Caki2 (cell line): ENCODE measurements around the gene PTPRK. TPM values are rescaled to one million over a fixed set of nuclear protein-coding genes. Genes with fewer than 3 reads are reported as not detected.

Source experiments
- DNase-seq: peaks from one replicate; pipeline ENCODE4 v3.0.0-alpha.2; 2015; ENCODE audit warnings: low read depth
- in situ Hi-C: cut with HindIII; loops from 2 replicates; pipeline ENCODE4 v1.10.0; 2016; ENCODE audit warnings: low sequenced_read_pairs, low pct_unique_long_range_greater_than_20kb, mixed read lengths
- total RNA-seq: library from RNA; depleted of rRNA; stranded (reverse); fragments of >200 nt; shearing (Covaris generic); gene quantifications from 2 replicates; pipeline ENCODE4 v1.2.3, GENCODE V29; 2014; ENCODE audit warnings: low replicate concordance

The PTPRK gene
- total RNA-seq, 1 experiment from 2014 or later: 32.6 TPM

DNA sequence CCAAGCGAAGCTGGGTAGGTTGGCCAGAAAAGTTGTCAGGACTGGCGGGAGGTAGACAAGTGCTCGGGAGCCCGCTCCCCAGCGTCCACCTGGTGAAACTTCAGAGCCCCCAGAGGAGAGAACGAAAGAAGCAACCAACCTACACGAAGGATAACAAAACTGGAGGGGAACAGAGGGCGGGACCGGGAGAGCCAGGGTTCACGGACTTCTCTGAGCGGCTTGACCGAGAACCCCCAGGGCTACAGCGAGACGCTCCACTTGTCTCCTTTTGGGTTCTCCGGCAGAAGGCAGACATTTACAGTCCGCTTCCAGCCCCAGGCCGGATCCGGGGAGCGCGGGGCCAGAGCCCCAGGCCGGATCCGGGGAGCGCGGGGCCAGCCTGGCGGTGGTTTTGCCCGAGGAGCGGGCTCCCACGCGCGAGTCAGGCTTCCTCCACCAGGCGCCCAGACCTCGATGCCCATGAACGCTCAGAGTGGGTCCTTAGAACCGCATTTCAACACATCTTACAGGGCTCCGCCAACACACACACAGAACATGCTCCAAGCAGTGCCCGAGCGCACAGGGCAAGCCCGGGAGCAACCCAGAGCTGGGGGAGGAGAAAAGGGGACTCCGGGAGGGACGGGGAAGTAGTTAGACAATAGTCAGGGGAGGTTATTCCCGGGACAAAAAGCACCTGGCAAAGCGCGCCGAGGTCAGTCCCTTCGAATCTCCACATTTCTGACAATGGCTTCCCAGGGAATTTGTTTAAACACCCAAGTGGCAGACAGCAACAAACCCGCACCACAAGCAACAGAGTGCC, 1.1 kb downstream of the PTPRK start:
- in situ Hi-C loops: no loop called here
- DNase-seq: peak; percentile 77

DNA sequence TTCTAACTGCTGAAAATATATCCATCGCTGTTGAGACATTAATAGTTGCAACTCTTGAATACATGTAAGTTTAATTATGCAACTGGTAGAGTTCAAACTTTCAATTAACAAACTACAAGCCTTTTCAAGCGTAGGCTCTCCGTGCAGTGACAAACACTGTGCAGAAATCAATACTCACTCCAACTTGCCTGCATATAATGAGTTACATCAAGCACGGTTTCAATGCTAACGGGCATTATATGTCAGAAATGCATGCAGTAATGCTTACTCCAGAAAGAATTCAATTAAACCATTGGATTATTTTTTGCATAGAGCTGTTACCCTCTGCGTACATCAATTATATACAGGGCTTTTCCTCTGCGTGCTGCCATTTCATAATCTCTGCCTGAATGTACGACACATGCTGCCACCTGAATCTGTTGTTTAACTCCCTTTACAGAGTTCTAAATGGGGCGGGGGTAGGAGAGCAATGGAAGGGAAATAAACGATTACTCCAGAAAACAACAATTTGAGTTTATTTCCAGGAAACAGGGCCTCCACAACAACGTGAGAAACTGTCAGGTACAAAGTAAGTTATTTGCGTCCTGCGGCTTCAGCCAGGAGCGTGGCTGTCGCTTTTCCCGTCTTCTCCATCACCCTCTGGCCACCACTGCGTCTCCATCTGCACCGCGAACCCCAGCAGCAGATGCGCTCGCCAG, 1.8 kb downstream of the PTPRK start:
- in situ Hi-C loops: no loop called here
- DNase-seq: peak; percentile 61

DNA sequence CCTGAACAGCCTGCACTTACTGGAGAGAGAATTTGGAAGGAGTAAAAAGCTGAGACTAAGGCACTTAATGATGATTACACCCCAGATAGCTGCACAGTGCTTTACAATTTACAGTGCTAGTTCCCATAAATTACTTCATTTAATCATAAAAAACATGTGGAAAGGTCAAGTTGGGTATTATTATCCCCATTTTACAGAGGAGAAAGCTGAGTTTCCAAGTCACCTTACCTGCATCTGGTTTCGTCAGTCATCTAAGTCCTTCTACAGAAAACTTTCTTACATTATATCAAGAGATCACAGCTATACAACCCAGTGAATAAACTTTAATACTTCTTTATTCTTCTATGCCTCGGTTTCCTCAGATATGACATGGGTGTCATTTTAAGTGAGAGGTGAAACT, 3.3 kb downstream of the PTPRK start:
- peak; percentile 23 for DNase-seq
- in situ Hi-C loops: no loop called here

DNA sequence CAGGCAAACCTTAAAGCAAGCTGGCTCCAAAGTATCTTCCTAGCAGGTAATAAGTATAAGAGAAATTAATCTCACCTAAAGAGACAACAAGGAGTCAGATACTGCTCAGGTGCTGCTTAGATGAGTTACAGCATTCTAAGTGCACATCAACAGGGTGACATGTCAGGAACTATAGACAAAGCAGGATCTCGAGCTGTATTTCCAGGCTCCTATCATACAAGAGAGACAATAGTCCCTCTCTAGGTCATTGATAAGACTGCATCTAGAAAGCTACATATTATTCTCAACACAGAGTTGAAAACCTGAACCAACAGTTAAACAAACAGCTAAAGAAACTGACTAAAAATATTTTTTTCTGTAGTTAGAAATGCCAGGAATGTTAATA, 3.9 kb downstream of the PTPRK start:
- peak; percentile 68 for DNase-seq
- in situ Hi-C loops: no loop called here

DNA sequence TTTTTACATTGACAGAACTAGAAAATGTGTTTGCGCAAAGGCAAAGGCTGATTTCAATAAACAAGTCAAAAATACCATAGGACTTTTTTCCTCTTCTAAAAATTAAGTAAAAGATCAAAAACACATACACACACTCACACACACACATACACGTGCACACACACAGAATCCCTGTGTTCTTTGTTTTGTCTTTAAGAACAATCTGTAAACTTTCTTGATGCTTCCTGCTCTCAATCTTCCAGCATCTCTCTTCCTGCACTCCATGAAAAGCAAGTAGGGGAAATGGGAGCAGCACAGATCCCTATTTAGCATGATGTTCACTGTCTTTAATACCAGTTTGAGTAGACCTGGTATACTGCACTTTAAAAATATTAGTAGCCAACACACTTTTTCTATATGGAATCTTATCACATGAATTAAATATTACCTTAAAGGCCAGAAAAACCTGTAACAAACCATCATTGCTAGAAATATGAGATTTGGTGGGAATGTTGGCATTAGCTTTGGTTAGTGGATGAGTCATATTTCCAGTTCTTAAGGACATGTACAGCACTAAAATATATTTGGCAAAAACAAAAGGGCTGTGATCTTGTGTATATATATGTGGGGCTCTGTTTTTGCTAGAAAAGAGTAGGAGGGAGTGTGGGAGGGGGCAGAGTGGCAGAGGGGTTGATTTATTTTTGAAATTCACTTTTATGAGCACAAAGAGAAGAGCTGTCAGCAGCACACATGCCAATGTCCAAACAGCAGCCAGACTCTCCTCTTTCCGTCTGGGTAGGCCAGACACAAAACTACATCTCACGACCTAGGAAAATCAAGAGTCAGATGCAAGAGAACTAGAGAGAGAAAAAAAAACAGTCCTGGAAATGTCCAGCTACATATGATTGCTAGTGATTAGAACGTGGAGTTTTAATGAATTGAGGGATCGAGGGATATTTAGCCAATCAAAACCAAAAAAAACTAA, 4.6 kb downstream of the PTPRK start:
- in situ Hi-C loops: no loop called here
- peak; percentile 64 for DNase-seq

DNA sequence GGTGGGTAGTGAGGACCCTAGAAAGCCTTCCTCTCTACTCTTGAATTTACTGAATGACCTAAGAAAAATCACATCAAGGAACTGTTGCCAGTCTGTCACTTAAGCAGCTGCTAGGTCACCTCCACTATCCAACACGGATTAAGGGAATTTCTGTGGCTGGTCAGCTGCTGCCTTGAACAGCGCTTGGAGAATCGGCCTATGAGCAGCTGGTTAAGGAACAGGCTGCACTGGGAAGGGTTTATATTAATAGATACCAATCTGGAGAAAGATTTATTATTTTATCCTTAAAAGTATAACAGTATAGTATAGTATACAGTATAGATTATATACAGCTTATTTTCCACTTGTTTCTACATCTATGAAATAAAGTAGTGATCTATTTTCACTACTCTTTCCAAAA, 6.5 kb downstream of the PTPRK start:
- in situ Hi-C loops: no loop called here

DNA sequence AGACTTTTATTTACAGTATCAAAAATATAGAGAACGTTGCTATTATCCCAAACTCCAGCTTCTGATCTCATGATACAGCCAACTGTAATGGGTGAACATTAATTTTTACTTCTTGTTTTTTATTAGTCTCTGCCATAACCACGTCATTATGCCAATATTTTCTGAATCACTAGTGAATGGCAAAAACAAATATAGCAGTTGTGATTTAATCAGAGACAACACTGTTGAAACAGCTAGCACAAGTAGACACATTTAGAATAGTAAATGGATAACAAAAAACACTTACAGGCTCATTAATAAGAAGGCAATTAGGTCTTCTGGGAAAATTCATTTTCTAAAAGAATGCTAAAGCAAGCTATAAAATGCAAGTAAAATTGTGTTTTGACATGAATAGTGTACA, 8.1 kb downstream of the PTPRK start:
- no peak for DNase-seq
- in situ Hi-C loops: no loop called here

More for the DNA sequence above, 6.5 kb downstream of the PTPRK start:
- no peak for DNase-seq

DNA sequence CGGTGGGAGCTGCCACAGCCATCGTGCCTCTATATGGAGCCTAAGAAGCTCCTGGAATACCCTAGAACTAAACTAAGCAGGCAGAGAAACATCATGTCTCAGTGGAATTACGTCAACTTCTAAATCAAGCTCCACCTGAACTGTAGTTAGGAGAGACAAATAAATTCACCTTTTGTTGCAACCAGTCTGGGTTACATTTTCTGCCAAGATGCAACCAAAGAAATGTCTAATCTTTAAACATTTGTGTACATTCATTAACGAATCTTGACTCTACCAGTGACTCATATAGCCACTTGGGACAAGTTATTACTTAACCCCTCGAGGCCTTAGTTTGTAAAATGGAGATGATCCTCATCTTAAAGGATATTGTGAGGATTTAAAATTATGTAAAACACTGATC, 8.9 kb downstream of the PTPRK start:
- in situ Hi-C loops: no loop called here
- peak; percentile 87 for DNase-seq

DNA sequence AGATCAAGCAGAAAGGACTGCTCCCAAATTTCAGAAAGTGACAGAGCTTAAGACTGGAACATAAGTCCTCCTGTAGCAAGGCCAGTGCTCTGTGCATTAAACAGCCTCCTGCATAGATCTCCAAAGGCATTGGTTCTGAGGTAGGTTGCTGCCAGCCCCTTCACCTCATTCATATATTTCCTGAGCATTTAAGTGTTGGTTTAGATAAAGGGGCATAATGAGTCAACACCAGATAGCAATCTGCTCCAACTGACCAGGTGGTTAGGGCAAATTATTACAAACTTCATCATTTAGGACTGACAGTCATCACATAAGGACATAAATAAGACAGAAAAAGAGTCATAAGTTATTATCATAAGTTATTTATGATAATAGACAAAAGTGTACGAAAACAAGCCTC, 10.7 kb downstream of the PTPRK start:
- in situ Hi-C loops: no loop called here
- no peak for DNase-seq

DNA sequence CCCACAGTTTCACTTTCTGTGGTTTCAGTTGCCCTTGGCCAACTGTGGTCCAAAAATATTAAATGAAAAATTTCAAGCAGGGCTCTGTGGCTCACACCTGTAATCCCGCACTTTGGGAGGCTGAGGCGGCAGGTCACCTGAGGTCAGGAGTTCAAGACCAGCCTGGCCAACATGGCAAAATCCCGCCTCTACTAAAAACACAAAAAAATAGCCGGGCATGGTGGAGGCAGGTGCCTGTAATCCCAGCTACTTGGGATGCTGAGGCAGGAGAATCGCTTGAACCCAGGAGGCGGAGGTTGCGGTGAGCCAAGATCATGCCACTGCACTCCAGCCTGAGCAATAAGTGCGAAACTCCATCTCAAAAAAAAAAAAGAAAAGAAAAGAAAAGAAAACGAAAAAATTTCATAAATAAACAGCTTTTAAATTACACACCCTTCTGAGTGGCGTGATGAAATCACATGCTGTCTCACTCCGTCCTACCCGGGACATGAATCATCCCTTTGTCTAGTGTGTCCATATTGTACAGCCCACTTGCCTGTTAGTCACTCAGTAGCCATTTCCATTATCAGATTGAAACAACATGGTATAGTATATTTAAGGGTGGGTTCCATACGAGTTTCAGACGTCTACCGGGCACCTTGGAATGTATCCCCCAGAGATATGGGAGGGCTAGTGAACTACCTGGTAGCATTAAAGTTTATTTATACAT, 11.7 kb downstream of the PTPRK start:
- peak; percentile 90 for DNase-seq
- in situ Hi-C loops: no loop called here

DNA sequence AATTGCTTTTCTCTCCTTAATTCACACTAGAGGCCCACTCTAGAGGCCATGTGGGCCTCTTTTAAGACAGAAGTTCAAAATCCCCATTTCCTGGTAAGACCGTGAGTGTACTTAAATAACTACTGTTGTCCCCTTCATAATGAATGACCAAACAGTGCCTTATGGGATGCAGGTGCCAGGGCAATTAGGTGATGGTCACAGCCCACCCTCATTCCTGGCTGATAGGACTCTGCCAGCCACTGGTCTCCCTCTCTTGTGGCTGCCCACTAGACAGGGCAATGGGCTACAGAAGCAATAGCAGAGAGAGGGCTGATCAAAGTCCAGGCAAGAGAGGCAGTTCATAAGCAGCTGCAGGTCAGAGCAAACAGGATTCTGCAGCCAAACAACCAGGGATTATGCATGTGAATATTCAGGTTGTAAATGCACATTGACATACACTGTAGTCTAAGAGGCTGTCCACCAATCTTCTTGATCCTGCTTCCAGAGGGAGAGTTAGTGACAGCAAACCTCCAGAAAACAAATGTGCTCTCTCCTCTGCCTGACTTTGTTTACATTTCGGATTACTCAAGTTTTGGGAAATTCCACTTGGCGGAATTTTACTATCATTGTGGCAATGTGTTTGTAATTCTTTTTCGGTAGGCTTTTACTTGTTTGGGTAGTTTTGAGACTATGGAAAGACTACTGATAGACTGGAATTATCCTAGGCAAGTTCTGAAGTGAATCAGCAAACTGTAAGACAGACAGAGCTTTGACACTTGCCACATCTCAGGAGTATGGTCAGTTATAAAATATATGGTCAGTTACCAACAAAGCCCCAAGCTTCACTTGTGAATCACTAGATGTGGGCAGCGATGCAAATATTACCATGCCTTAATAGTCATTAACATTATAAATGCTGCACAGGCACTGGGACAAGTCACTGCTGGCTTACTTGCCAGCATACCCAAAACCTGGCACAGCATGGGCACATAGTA, 12.8 kb downstream of the PTPRK start:
- in situ Hi-C loops: no loop called here
- peak; percentile 82 for DNase-seq

DNA sequence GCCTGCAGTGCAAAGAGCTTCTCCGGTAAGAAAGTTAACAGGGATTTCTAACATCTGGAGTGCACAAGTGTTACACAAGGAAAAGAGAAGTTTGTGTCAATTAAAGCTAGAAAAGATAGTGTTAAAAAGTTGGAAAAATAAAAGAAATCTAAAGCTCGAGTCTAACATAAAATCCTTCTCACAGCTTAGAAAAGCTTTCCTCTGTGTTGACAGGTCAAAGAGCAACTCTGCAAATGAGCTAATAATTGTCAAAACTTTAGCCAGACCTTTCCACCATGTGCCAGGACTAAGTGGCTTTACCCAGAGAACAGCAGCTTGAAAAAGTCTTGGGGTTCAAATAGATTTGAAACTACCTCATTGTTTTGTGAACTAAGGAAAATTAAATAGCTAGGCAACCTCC, 14.8 kb downstream of the PTPRK start:
- in situ Hi-C loops: no loop called here
- no peak for DNase-seq

DNA sequence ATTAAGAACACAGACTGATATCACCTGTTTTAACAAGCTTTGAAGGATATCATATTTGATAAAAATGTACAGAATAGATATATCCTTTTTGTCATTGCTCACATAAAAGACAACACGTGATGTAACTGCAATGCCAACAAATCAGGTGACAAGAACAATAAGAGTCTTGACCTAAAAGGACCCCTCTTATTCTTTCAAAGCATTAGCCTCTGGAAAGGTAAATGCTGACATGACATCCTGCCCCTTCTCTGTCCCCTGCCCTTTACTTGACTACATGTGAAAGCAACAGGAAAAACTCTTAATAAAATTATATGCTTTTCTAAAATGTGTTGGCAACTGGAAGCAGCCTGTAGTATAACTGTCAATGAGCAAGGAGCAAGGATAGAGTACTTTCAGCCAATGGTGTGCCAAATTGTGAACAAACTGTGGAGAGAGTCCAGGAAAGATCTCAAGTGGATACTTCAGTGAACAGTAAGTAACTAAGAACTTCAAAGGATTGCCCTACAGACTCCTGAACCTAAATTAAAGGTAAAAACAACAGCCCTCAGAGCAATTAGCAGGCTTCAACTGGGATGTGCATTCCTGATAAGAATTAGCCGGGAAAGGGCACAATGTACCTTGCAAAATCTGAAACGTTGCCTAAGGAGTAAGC, 16.3 kb downstream of the PTPRK start:
- in situ Hi-C loops: no loop called here
- no peak for DNase-seq

DNA sequence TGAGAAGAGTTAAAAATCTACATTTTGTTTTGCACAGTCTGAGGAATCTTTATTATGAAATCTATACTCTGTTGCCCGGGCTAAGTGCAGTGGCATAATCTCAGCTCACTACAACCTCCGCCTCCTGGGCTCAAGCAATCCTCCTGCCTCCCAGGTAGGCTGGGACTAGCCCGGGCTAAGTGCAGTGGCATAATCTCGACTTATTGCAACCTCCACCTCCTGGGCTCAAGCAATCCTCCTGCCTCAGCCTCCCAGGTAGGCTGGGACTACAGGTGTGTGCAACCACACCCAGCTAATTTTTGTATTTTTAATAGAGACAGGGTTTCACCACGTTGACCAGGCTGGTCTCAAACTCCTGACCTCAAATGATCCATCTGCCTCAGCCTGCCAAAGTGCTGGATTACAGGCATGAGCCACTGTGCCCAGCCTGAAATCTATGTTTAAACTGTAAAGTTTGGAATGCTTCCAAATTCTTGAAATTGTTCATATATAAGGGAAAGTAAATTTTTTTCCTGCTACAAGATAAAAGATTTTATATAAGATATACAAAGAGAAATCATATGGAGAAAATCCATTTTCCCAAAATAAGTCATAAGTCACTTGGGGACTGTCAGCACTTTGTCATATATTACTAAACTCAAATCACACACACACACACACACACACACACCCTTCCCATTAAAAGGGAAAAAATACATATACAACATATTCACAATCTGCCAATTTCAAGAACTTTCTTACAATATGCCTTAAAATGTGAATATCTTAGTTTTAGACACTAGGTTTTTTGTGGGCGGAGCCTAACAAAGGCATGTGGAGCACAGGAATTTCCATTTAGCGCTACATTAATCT, 19.4 kb downstream of the PTPRK start:
- in situ Hi-C loops: no loop called here

DNA sequence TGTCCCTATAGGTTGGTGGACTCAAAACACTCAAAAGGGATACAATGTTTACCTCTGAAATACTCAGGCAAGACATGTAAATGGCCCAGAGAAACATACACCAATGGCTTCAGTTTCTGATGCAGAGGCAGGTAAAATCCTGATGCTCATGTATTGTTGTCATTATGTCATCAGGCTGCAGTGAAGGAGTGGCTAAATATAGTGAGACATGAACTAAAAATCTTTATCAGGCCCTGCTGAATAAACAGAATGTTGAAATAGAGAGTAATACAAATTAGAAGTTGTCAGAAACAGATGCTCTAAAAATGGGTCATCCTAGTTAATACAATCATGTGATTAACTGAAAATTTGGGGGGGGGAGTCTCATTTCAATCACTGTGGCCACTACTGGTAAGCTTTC, 20.4 kb downstream of the PTPRK start:
- no peak for DNase-seq
- in situ Hi-C loops: no loop called here

More for the DNA sequence above, 19.4 kb downstream of the PTPRK start:
- no peak for DNase-seq
